Neural crest cell (in vitro differentiated cells): ENCODE results near the gene EWSR1. TPM values are rescaled to one million over a fixed set of nuclear protein-coding genes. Genes with fewer than 3 reads are reported as not detected.

Source experiments
- DNase-seq: peaks from one replicate; pipeline ENCODE4 v3.0.0; 2021; ENCODE audit warnings: low read depth, mixed read lengths, low spot score
- H3K27ac Mint-ChIP-seq: one replicate; pipeline ENCODE4 v1.8.0; 2021; ENCODE audit warnings: mild to moderate bottlenecking, mixed read lengths; ENCODE audit not compliant: unreplicated experiment
- H3K27me3 Mint-ChIP-seq: 2 replicates; pipeline ENCODE4 v1.8.0; 2021; ENCODE audit warnings: low read depth, mild to moderate bottlenecking, mixed read lengths
- H3K36me3 Mint-ChIP-seq: 2 replicates; pipeline ENCODE4 v1.8.0; 2021; ENCODE audit warnings: low read depth, mild to moderate bottlenecking, mixed read lengths
- H3K4me1 Mint-ChIP-seq: 2 replicates; pipeline ENCODE4 v1.8.0; 2021; ENCODE audit warnings: mixed read lengths
- H3K4me3 Mint-ChIP-seq: one replicate; pipeline ENCODE4 v1.8.0; 2021; ENCODE audit warnings: mild to moderate bottlenecking, mixed read lengths
- H3K9me3 Mint-ChIP-seq: 2 replicates; pipeline ENCODE4 v1.8.0; 2021; ENCODE audit warnings: mixed read lengths
- CTCF ChIP-seq: fragments of 200-600 bp; sonication (generic); conservative IDR thresholded peaks from 2 replicates; pipeline ENCODE4 v1.5.0; 2021; ENCODE audit warnings: antibody characterized with exemption, mild to moderate bottlenecking
- total RNA-seq: library from RNA; stranded (reverse); gene quantifications from 2 replicates; pipeline ENCODE4 v1.2.1, GENCODE V29; 2021

EWSR1 gene
- total RNA-seq, 1 donor from 2014 or later = 483 TPM

- no peaks in the 10 kb centered on the region for H3K27me3 Mint-ChIP-seq
- H3K27ac Mint-ChIP-seq = no peak overlapping the region
- no peak overlapping the region for H3K4me3 Mint-ChIP-seq
- H3K4me1 Mint-ChIP-seq = peaks cover 11% of the 10 kb centered on the region
- DNase-seq = no peak
- TF ChIP-seq CTCF = no peak
- no peaks in the 10 kb centered on the region for H3K9me3 Mint-ChIP-seq
- H3K36me3 Mint-ChIP-seq = peaks cover 44% of the 10 kb centered on the region
Measured at GRCh38 chr22:29277927-29278326, 9.9 kb downstream of the EWSR1 start.

- Mint-ChIP-seq H3K36me3 (peaks cover 39% of the 10 kb centered on the region), H3K27me3 (no peaks in the 10 kb centered on the region), H3K4me1 (peaks cover 9% of the 10 kb centered on the region), H3K4me3 (peak overlapping the region; percentile 13), H3K27ac (no peak overlapping the region), H3K9me3 (no peaks in the 10 kb centered on the region)
- DNase-seq = no peak
- TF ChIP-seq CTCF = no peak
Measured at GRCh38 chr22:29284196-29284595, 16.1 kb downstream of the EWSR1 start.

GRCh38 chr22:29288837-29289236, 20.8 kb downstream of the EWSR1 start:
- Mint-ChIP-seq H3K27me3 (no peaks in the 10 kb centered on the region), H3K9me3 (no peaks in the 10 kb centered on the region), H3K4me1 (peaks cover 23% of the 10 kb centered on the region), H3K27ac (no peak overlapping the region), H3K36me3 (peaks cover 37% of the 10 kb centered on the region), H3K4me3 (no peak overlapping the region)
- TF ChIP-seq CTCF = no peak
- no peak for DNase-seq

GRCh38 chr22:29290061-29290460, 22.0 kb downstream of the EWSR1 start:
- TF ChIP-seq CTCF = no peak
- no peaks in the 10 kb centered on the region for H3K27me3 Mint-ChIP-seq
- H3K4me1 Mint-ChIP-seq = peaks cover 23% of the 10 kb centered on the region
- no peak overlapping the region for H3K27ac Mint-ChIP-seq
- H3K36me3 Mint-ChIP-seq = peaks cover 31% of the 10 kb centered on the region
- H3K4me3 Mint-ChIP-seq = no peak overlapping the region
- no peak for DNase-seq
- H3K9me3 Mint-ChIP-seq = no peaks in the 10 kb centered on the region

GRCh38 chr22:29291215-29291614, 23.1 kb downstream of the EWSR1 start:
- peaks cover 23% of the 10 kb centered on the region for H3K4me1 Mint-ChIP-seq
- H3K4me3 Mint-ChIP-seq = no peak overlapping the region
- H3K9me3 Mint-ChIP-seq = no peaks in the 10 kb centered on the region
- H3K27ac Mint-ChIP-seq = no peak overlapping the region
- no peak for DNase-seq
- H3K27me3 Mint-ChIP-seq = no peaks in the 10 kb centered on the region
- no peak for TF ChIP-seq CTCF
- peaks cover 34% of the 10 kb centered on the region for H3K36me3 Mint-ChIP-seq

GRCh38 chr22:29292379-29292778, 24.3 kb downstream of the EWSR1 start:
- no peak for TF ChIP-seq CTCF
- H3K36me3 Mint-ChIP-seq = peaks cover 30% of the 10 kb centered on the region
- no peaks in the 10 kb centered on the region for H3K9me3 Mint-ChIP-seq
- DNase-seq = no peak
- H3K4me3 Mint-ChIP-seq = peak overlapping the region; percentile 12
- H3K27ac Mint-ChIP-seq = no peak overlapping the region
- H3K4me1 Mint-ChIP-seq = peaks cover 18% of the 10 kb centered on the region
- H3K27me3 Mint-ChIP-seq = no peaks in the 10 kb centered on the region
